Neural cell (in vitro differentiated cells): ENCODE data around the gene CTDSPL.

Experiments used
- CTCF ChIP-seq: fragments of 450-650 bp; IDR thresholded peaks from 2 replicates; pipeline ENCODE4 v1.5.1; 2014; ENCODE audit warnings: antibody characterized with exemption, mild to moderate bottlenecking, moderate library complexity; ENCODE audit not compliant: poor library complexity, severe bottlenecking
- EZH2 ChIP-seq: fragments of 200-600, 300-800 bp; shearing (Covaris generic), sonication (generic); IDR thresholded peaks from 2 replicates; pipeline ENCODE4 v1.6.1; 2014; ENCODE audit warnings: antibody characterized with exemption, low read length, borderline replicate concordance, mild to moderate bottlenecking; ENCODE audit not compliant: insufficient read depth, poor library complexity, severe bottlenecking
- POLR2AphosphoS5 ChIP-seq: IDR thresholded peaks from 2 replicates; pipeline ENCODE4 v1.6.1; 2012

GRCh38 chr3:37909067-37909911, 47.6 kb downstream of the CTDSPL start:
- TF ChIP-seq POLR2AphosphoS5 (no peak), EZH2 (no peak), CTCF (no peak)
